CD4-positive, alpha-beta memory T cell (primary cell): Measurements from ENCODE around the gene SCP2. TPM values are rescaled to one million over a fixed set of nuclear protein-coding genes. Genes with fewer than 3 reads are reported as not detected.

ENCODE experiments used
- CTCF ChIA-PET: fragments of 350-600 bp; sonication (Branson Sonifier 250); formaldehyde crosslinking; loops from one replicate; lab custom pipeline; 2021; ENCODE audit warnings: inconsistent platforms; ENCODE audit not compliant: partially characterized antibody; lab: Charles Lee
- POLR2A ChIA-PET: fragments of 350-600 bp; sonication (Branson Sonifier 250); formaldehyde crosslinking; loops from one replicate; lab custom pipeline; 2021; ENCODE audit not compliant: partially characterized antibody; lab: Charles Lee
- DNase-seq, 5 donors: peaks; one replicate each; pipeline versions ENCODE4 v3.0.0 to v3.0.0-alpha.2; 2020 to 2022; ENCODE audit warnings: mixed read lengths in 1 of 5
- H3K27ac ChIP-seq: one replicate; pipeline ENCODE4 v1.7.0; 2013; ENCODE audit warnings: low read depth, low read length
- H3K27me3 ChIP-seq: 2 replicates; pipeline ENCODE4 v1.7.0; 2013; ENCODE audit warnings: mild to moderate bottlenecking, low read length, moderate library complexity; ENCODE audit not compliant: insufficient read depth
- H3K36me3 ChIP-seq: 2 replicates; pipeline ENCODE4 v1.7.0; 2013; ENCODE audit warnings: mild to moderate bottlenecking, low read length, moderate library complexity; ENCODE audit not compliant: insufficient read depth
- H3K4me1 ChIP-seq: 2 replicates; pipeline ENCODE4 v1.7.0; 2013; ENCODE audit warnings: mild to moderate bottlenecking, low read length, moderate library complexity; ENCODE audit not compliant: insufficient read depth
- H3K4me3 ChIP-seq, 2 donors: one replicate each; pipeline ENCODE4 v1.7.0; 2013; ENCODE audit warnings: low read length in 2 of 2, mild to moderate bottlenecking in 1 of 2
- H3K9me3 ChIP-seq, 2 donors: one replicate each; pipeline ENCODE4 v1.7.0; 2013; ENCODE audit warnings: low read length in 2 of 2, control low read depth in 1 of 2; ENCODE audit not compliant: control insufficient read depth in 1 of 2
- H3K27ac Mint-ChIP-seq, 7 donors: one replicate each; pipeline ENCODE4 v1.8.0; 2020 to 2021; ENCODE audit warnings: mixed read lengths in 7 of 7, mild to moderate bottlenecking in 6 of 7, inconsistent platforms in 3 of 7, moderate library complexity in 3 of 7
- H3K27me3 Mint-ChIP-seq, 2 donors: one replicate each; pipeline ENCODE4 v1.8.0; 2020 to 2021; ENCODE audit warnings: mixed read lengths in 2 of 2
- H3K36me3 Mint-ChIP-seq, 2 donors: one replicate each; pipeline ENCODE4 v1.8.0; 2020 to 2021; ENCODE audit warnings: mixed read lengths in 2 of 2, inconsistent platforms in 1 of 2, mild to moderate bottlenecking in 1 of 2
- H3K4me1 Mint-ChIP-seq, 4 donors: one replicate each; pipeline ENCODE4 v1.8.0; 2020 to 2021; ENCODE audit warnings: mixed read lengths in 4 of 4, mild to moderate bottlenecking in 1 of 4
- H3K4me3 Mint-ChIP-seq, 8 donors: one replicate each; pipeline ENCODE4 v1.8.0; 2020 to 2021; ENCODE audit warnings: mixed read lengths in 8 of 8, mild to moderate bottlenecking in 7 of 8, moderate library complexity in 6 of 8, inconsistent platforms in 3 of 8
- H3K9me3 Mint-ChIP-seq, 8 donors: one replicate each; pipeline ENCODE4 v1.8.0; 2020 to 2021; ENCODE audit warnings: mixed read lengths in 8 of 8, mild to moderate bottlenecking in 5 of 8, inconsistent platforms in 3 of 8, moderate library complexity in 1 of 8
- intact Hi-C: fragments of 100-400 bp; cut with micrococcal nuclease; formaldehyde crosslinking; loops from one replicate; pipeline ENCODE4 v1.15.1; 2023
- polyA plus RNA-seq, 2 donors: library from polyadenylated mRNA; unstranded; fragments of 300-500 nt; fragmentation: Illumina TruSeq; gene quantifications; one replicate each; pipeline ENCODE4 v1.2.3, GENCODE V29; 2021
- total RNA-seq, 2 experiments: library from RNA; stranded (reverse); gene quantifications; one replicate each; pipeline ENCODE4 v1.2.3, GENCODE V29; 2021

The SCP2 gene
- total and polyA plus RNA-seq, 4 experiments from 2014 or later, result 49.7 to 260 (median 98.8) TPM

GRCh38 chr1:53081384-53082066 is 154.4 kb downstream of the SCP2 start:
- POLR2A ChIA-PET, result no interaction called here
- intact Hi-C loops, result no loop called here
- Histone ChIP-seq H3K9me3 (no peaks in the 10 kb centered on the region), H3K4me1 (no peaks in the 10 kb centered on the region), H3K36me3 (no peaks in the 10 kb centered on the region), H3K27ac (no peak overlapping the region), H3K4me3 (no peak overlapping the region), H3K27me3 (no peaks in the 10 kb centered on the region)
- Mint-ChIP-seq H3K27me3 (no peaks in the 10 kb centered on the region), H3K9me3 (no peaks in the 10 kb centered on the region), H3K4me1 (no peaks in the 10 kb centered on the region), H3K36me3 (no peaks in the 10 kb centered on the region), H3K27ac (no peak overlapping the region), H3K4me3 (no peak overlapping the region)
- DNase-seq, result no peak
- CTCF ChIA-PET, result no interaction called here

GRCh38 chr1:53082826-53083455 is 155.9 kb downstream of the SCP2 start:
- no peak overlapping the region for H3K27ac Mint-ChIP-seq

GRCh38 chr1:53083636-53084588 is 156.8 kb downstream of the SCP2 start:
- Mint-ChIP-seq H3K9me3 (peaks cover 0 to 2% (median 0%) of the 10 kb centered on the region in 8 donors), H3K27me3 (no peaks in the 10 kb centered on the region), H3K27ac (no peak overlapping the region), H3K4me3 (no peak overlapping the region), H3K36me3 (no peaks in the 10 kb centered on the region), H3K4me1 (no peaks in the 10 kb centered on the region)
- Histone ChIP-seq H3K36me3 (no peaks in the 10 kb centered on the region), H3K9me3 (no peaks in the 10 kb centered on the region), H3K4me3 (no peak overlapping the region), H3K27ac (no peak overlapping the region), H3K27me3 (no peaks in the 10 kb centered on the region), H3K4me1 (no peaks in the 10 kb centered on the region)
- DNase-seq, result no peak
- ChIA-PET CTCF (no interaction called here), POLR2A (no interaction called here)
- intact Hi-C loops, result no loop called here

More at GRCh38 chr1:53082826-53083455, 155.9 kb downstream of the SCP2 start:
- Mint-ChIP-seq H3K36me3 (no peaks in the 10 kb centered on the region), H3K27me3 (no peaks in the 10 kb centered on the region), H3K4me1 (no peaks in the 10 kb centered on the region), H3K4me3 (no peak overlapping the region), H3K9me3 (no peaks in the 10 kb centered on the region)
- DNase-seq, result no peak
- Histone ChIP-seq H3K4me1 (no peaks in the 10 kb centered on the region), H3K36me3 (no peaks in the 10 kb centered on the region), H3K4me3 (no peak overlapping the region), H3K27ac (no peak overlapping the region), H3K27me3 (no peaks in the 10 kb centered on the region), H3K9me3 (no peaks in the 10 kb centered on the region)
- intact Hi-C loops, result no loop called here
- CTCF ChIA-PET, result no interaction called here
- POLR2A ChIA-PET, result no interaction called here

- ChIA-PET POLR2A (no interaction called here), CTCF (no interaction called here)
- no peak overlapping the region for H3K27ac ChIP-seq
Measured at GRCh38 chr1:53084589-53084971, 157.5 kb downstream of the SCP2 start.

GRCh38 chr1:53085405-53085804 is 158.3 kb downstream of the SCP2 start:
- Histone ChIP-seq H3K4me1 (no peaks in the 10 kb centered on the region), H3K9me3 (no peaks in the 10 kb centered on the region), H3K4me3 (no peak overlapping the region), H3K27ac (no peak overlapping the region), H3K27me3 (no peaks in the 10 kb centered on the region), H3K36me3 (no peaks in the 10 kb centered on the region)
- POLR2A ChIA-PET, result no interaction called here
- CTCF ChIA-PET, result no interaction called here
- intact Hi-C loops, result no loop called here
- no peak for DNase-seq
- Mint-ChIP-seq H3K4me3 (no peak overlapping the region), H3K9me3 (peaks cover 0 to 2% (median 0%) of the 10 kb centered on the region in 8 donors), H3K27ac (no peak overlapping the region), H3K4me1 (no peaks in the 10 kb centered on the region), H3K36me3 (no peaks in the 10 kb centered on the region), H3K27me3 (no peaks in the 10 kb centered on the region)

More at GRCh38 chr1:53084589-53084971, 157.5 kb downstream of the SCP2 start:
- peaks cover 0 to 2% (median 0%) of the 10 kb centered on the region in 8 donors for H3K9me3 Mint-ChIP-seq
- Histone ChIP-seq H3K4me3 (no peak overlapping the region), H3K36me3 (no peaks in the 10 kb centered on the region), H3K27me3 (no peaks in the 10 kb centered on the region), H3K4me1 (no peaks in the 10 kb centered on the region), H3K9me3 (no peaks in the 10 kb centered on the region)
- H3K27me3 Mint-ChIP-seq, result no peaks in the 10 kb centered on the region
- DNase-seq, result no peak
- no peak overlapping the region for H3K4me3 Mint-ChIP-seq
- no peaks in the 10 kb centered on the region for H3K36me3 Mint-ChIP-seq
- intact Hi-C loops, result no loop called here
- H3K4me1 Mint-ChIP-seq, result no peaks in the 10 kb centered on the region
- H3K27ac Mint-ChIP-seq, result peak overlapping the region in 1 of 7 donors; percentile 73

- no peaks in the 10 kb centered on the region for H3K4me1 ChIP-seq
- no peak overlapping the region for H3K4me3 ChIP-seq
- Mint-ChIP-seq H3K4me1 (no peaks in the 10 kb centered on the region), H3K27me3 (no peaks in the 10 kb centered on the region), H3K36me3 (no peaks in the 10 kb centered on the region), H3K27ac (peak overlapping the region in 1 of 7 donors; percentile 41), H3K9me3 (peaks cover 0 to 2% (median 0%) of the 10 kb centered on the region in 8 donors), H3K4me3 (no peak overlapping the region)
- no peaks in the 10 kb centered on the region for H3K36me3 ChIP-seq
- DNase-seq, result no peak
- intact Hi-C loops, result no loop called here
- no peaks in the 10 kb centered on the region for H3K9me3 ChIP-seq
- no peaks in the 10 kb centered on the region for H3K27me3 ChIP-seq
- ChIA-PET CTCF (no interaction called here), POLR2A (no interaction called here)
- H3K27ac ChIP-seq, result no peak overlapping the region
Measured at GRCh38 chr1:53086491-53087070, 159.5 kb downstream of the SCP2 start.
